ENCODE results near the gene GALNTL6. TPM values are rescaled to one million over a fixed set of nuclear protein-coding genes. Genes with fewer than 3 reads are reported as not detected.

GALNTL6 gene
- total and polyA plus RNA-seq, 2 experiments from 2014 or later, result 0.38 to 0.40 TPM

GRCh38 chr4:172220679-172221078 lies 407.5 kb downstream of the GALNTL6 start:
- Histone ChIP-seq H2AFZ (no peak overlapping the region), H3K27ac (ENCODE audit: low read depth) (no peak overlapping the region), H3K79me2 (replicated peaks; ENCODE audit: insufficient read depth) (no peaks in the 10 kb centered on the region), H3K4me2 (no peak overlapping the region), H3K36me3 (ENCODE audit: insufficient read depth) (no peaks in the 10 kb centered on the region), H3K9me2 (ENCODE audit: insufficient read depth) (no peaks in the 10 kb centered on the region; the same call in 1 of the 2 replicates), H3K27me3 (ENCODE audit: insufficient read depth) (no peaks in the 10 kb centered on the region), H3K4me1 (ENCODE audit: insufficient read depth) (peaks cover 14% of the 10 kb centered on the region), H4K20me1 (replicated peaks; ENCODE audit: insufficient read depth) (no peaks in the 10 kb centered on the region), H3F3A (replicated peaks; ENCODE audit: low read depth) (no peaks in the 10 kb centered on the region), H3K4me3 (no peak overlapping the region)
- TF ChIP-seq NANOG (IDR thresholded peaks at IDR 0.05; ENCODE audit: borderline replicate concordance) (no peak), ETS1 (IDR thresholded peaks at IDR 0.05) (no peak), JUNB (IDR thresholded peaks at IDR 0.05; ENCODE audit: unreplicated experiment) (no peak), CREB1 (CRISPR knock-in tag; IDR thresholded peaks at IDR 0.05; ENCODE audit: low read depth) (no peak), STAT1 (IDR thresholded peaks at IDR 0.05; ENCODE audit: unreplicated experiment) (no peak), POLR2AphosphoS5 (IDR thresholded peaks at IDR 0.05; ENCODE audit: low read depth) (no peak), EZH2phosphoT487 (IDR thresholded peaks at IDR 0.05; ENCODE audit: unreplicated experiment) (no peak), ZNF114 (CRISPR knock-in tag; IDR thresholded peaks at IDR 0.05) (no peak)
- TF ChIP-seq, protein P1, sequence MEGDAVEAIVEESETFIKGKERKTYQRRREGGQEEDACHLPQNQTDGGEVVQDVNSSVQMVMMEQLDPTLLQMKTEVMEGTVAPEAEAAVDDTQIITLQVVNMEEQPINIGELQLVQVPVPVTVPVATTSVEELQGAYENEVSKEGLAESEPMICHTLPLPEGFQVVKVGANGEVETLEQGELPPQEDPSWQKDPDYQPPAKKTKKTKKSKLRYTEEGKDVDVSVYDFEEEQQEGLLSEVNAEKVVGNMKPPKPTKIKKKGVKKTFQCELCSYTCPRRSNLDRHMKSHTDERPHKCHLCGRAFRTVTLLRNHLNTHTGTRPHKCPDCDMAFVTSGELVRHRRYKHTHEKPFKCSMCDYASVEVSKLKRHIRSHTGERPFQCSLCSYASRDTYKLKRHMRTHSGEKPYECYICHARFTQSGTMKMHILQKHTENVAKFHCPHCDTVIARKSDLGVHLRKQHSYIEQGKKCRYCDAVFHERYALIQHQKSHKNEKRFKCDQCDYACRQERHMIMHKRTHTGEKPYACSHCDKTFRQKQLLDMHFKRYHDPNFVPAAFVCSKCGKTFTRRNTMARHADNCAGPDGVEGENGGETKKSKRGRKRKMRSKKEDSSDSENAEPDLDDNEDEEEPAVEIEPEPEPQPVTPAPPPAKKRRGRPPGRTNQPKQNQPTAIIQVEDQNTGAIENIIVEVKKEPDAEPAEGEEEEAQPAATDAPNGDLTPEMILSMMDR (conservative IDR thresholded peaks at IDR 0.05; ENCODE audit: low read depth in 2 of 2), result no peak
- Mint-ChIP-seq H3K4me1 (peaks cover 9% of the 10 kb centered on the region; the same call in 2 of the 3 replicates), H3K27me3 (ENCODE audit: insufficient read depth, low read depth, poor library complexity) (peaks cover 3% of the 10 kb centered on the region), H3K36me3 (ENCODE audit: low read depth) (no peaks in the 10 kb centered on the region), H3K9me3 (no peaks in the 10 kb centered on the region), H3K27ac (no peak overlapping the region), H3K4me3 (no peak overlapping the region)
- DNase-seq (ENCODE audit: low spot score) (no peak), ATAC-seq (no peak)

GRCh38 chr4:172225457-172225856 lies 412.3 kb downstream of the GALNTL6 start:
- Histone ChIP-seq H3K27ac (ENCODE audit: low read depth) (no peak overlapping the region), H3F3A (replicated peaks; ENCODE audit: low read depth) (no peaks in the 10 kb centered on the region), H3K4me2 (no peak overlapping the region), H3K27me3 (ENCODE audit: insufficient read depth) (no peaks in the 10 kb centered on the region), H3K79me2 (replicated peaks; ENCODE audit: insufficient read depth) (no peaks in the 10 kb centered on the region), H3K4me1 (ENCODE audit: insufficient read depth) (no peaks in the 10 kb centered on the region), H3K36me3 (ENCODE audit: insufficient read depth) (no peaks in the 10 kb centered on the region), H3K9me2 (ENCODE audit: insufficient read depth) (no peaks in the 10 kb centered on the region), H2AFZ (no peak overlapping the region), H3K4me3 (no peak overlapping the region), H4K20me1 (replicated peaks; ENCODE audit: insufficient read depth) (no peaks in the 10 kb centered on the region)
- no peaks in the 10 kb centered on the region for H3K36me3 Mint-ChIP-seq (ENCODE audit: low read depth)
- H3K9me3 Mint-ChIP-seq, result no peaks in the 10 kb centered on the region
- DNase-seq (ENCODE audit: low spot score) (no peak), ATAC-seq (no peak)
- peaks cover 1% of the 10 kb centered on the region for H3K27me3 Mint-ChIP-seq (ENCODE audit: insufficient read depth, low read depth, poor library complexity)
- H3K27ac Mint-ChIP-seq, result no peak overlapping the region
- H3K4me1 Mint-ChIP-seq, result no peaks in the 10 kb centered on the region
- H3K4me3 Mint-ChIP-seq, result no peak overlapping the region
- TF ChIP-seq ZNF114 (CRISPR knock-in tag; IDR thresholded peaks at IDR 0.05) (no peak), EZH2phosphoT487 (IDR thresholded peaks at IDR 0.05; ENCODE audit: unreplicated experiment) (no peak), ZNF331 (CRISPR knock-in tag; IDR thresholded peaks at IDR 0.05; ENCODE audit: low read depth) (no peak), REST (IDR thresholded peaks at IDR 0.05; ENCODE audit: unreplicated experiment) (no peak), CREB1 (CRISPR knock-in tag; IDR thresholded peaks at IDR 0.05; ENCODE audit: low read depth) (no peak)
- TF ChIP-seq, protein P1 (conservative IDR thresholded peaks at IDR 0.05; ENCODE audit: low read depth in 2 of 2), result no peak
